ENCODE results near the gene EEF1A2. TPM values are rescaled to one million over a fixed set of nuclear protein-coding genes. Genes with fewer than 3 reads are reported as not detected.

Gene EEF1A2
- total RNA-seq, 1 donor from 2014 or later = 37.6 TPM

- no peaks in the 10 kb centered on the region for H3K4me1 ChIP-seq (ENCODE audit: insufficient read depth, low read length)
- H3K79me2 ChIP-seq (ENCODE audit: insufficient read depth, low read length) = no peaks in the 10 kb centered on the region
Measured at GRCh38 chr20:63467294-63468083, 31.4 kb downstream of the EEF1A2 start.

DNA sequence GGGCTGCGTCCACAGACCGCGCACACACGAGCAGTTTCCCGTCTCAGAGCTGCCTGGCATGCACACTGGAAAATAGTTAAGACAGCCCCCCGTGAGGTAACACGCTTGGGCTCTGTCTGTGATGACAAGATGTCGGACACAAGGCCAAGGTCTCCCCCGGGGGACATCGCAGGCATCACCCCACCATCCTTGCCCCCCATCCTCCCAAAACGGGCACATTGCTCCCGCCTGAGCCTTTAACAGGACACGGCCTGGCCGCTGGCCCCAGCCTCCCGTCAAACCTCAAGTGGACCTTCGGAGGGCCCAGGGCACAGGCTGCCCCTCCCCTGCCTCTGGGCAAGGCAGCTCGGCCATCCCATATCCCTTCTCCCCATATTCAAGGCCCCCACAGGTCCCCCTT, 32.0 kb downstream of the EEF1A2 start:
- FAIRE-seq = no peak
- H2AFZ ChIP-seq (ENCODE audit: low read depth, low read length) = no peak overlapping the region
- no peaks in the 10 kb centered on the region for H3K9me3 ChIP-seq (ENCODE audit: insufficient read depth, low read depth, low read length)
- H3K36me3 Mint-ChIP-seq (ENCODE audit: low read depth, unreplicated experiment) = peaks cover 2% of the 10 kb centered on the region
- H4K20me1 ChIP-seq (ENCODE audit: insufficient read depth, low read length) = no peaks in the 10 kb centered on the region
- no peaks in the 10 kb centered on the region for H3K9me3 Mint-ChIP-seq (ENCODE audit: unreplicated experiment)
- H3K79me2 ChIP-seq (ENCODE audit: insufficient read depth, low read length) = no peaks in the 10 kb centered on the region
- peaks cover 35% of the 10 kb centered on the region for H3K27me3 Mint-ChIP-seq (ENCODE audit: low read depth, unreplicated experiment)
- H3K27ac Mint-ChIP-seq (ENCODE audit: unreplicated experiment) = no peak overlapping the region
- no peak overlapping the region for H3K4me3 ChIP-seq (ENCODE audit: insufficient read depth, low read depth, low read length)
- H3K4me1 Mint-ChIP-seq (ENCODE audit: low read depth, unreplicated experiment) = peaks cover 9% of the 10 kb centered on the region
- no peaks in the 10 kb centered on the region for H3K4me1 ChIP-seq (ENCODE audit: insufficient read depth, low read length)
- no peak overlapping the region for H3K9ac ChIP-seq (ENCODE audit: low read length)
- H3K4me3 Mint-ChIP-seq (ENCODE audit: unreplicated experiment) = no peak overlapping the region
- no peaks in the 10 kb centered on the region for H3K36me3 ChIP-seq (ENCODE audit: insufficient read depth, low read length)
- no peak overlapping the region for H3K27ac ChIP-seq (ENCODE audit: low read depth, low read length)
- H3K27me3 ChIP-seq (ENCODE audit: insufficient read depth, low read length) = peaks cover 25% of the 10 kb centered on the region
- DNase-seq (ENCODE audit: low read depth) = no peak
- H3K4me2 ChIP-seq (ENCODE audit: low read length) = no peak overlapping the region
- TF ChIP-seq EZH2 (IDR thresholded peaks at IDR 0.05; ENCODE audit: insufficient read depth, low read length) = no peak
- no peak for TF ChIP-seq CTCF (IDR thresholded peaks at IDR 0.05; ENCODE audit: insufficient read depth, low read depth, low read length)

More at GRCh38 chr20:63467294-63468083, 31.4 kb downstream of the EEF1A2 start:
- H3K4me2 ChIP-seq (ENCODE audit: low read length) = no peak overlapping the region
- Mint-ChIP-seq H3K9me3 (ENCODE audit: unreplicated experiment) (no peaks in the 10 kb centered on the region), H3K4me3 (ENCODE audit: unreplicated experiment) (no peak overlapping the region), H3K4me1 (ENCODE audit: low read depth, unreplicated experiment) (peaks cover 9% of the 10 kb centered on the region), H3K27ac (ENCODE audit: unreplicated experiment) (no peak overlapping the region), H3K27me3 (ENCODE audit: low read depth, unreplicated experiment) (peaks cover 34% of the 10 kb centered on the region), H3K36me3 (ENCODE audit: low read depth, unreplicated experiment) (peaks cover 2% of the 10 kb centered on the region)
- H2AFZ ChIP-seq (ENCODE audit: low read depth, low read length) = no peak overlapping the region
- H4K20me1 ChIP-seq (ENCODE audit: insufficient read depth, low read length) = no peaks in the 10 kb centered on the region
- H3K9me3 ChIP-seq (ENCODE audit: insufficient read depth, low read depth, low read length) = no peaks in the 10 kb centered on the region
- TF ChIP-seq EZH2 (IDR thresholded peaks at IDR 0.05; ENCODE audit: insufficient read depth, low read length) (no peak), CTCF (IDR thresholded peaks at IDR 0.05; ENCODE audit: insufficient read depth, low read depth, low read length) (no peak)
- peaks cover 24% of the 10 kb centered on the region for H3K27me3 ChIP-seq (ENCODE audit: insufficient read depth, low read length)
- no peak overlapping the region for H3K4me3 ChIP-seq (ENCODE audit: insufficient read depth, low read depth, low read length)
- no peak overlapping the region for H3K27ac ChIP-seq (ENCODE audit: low read depth, low read length)
- no peak overlapping the region for H3K9ac ChIP-seq (ENCODE audit: low read length)
- FAIRE-seq = no peak
- no peak for DNase-seq (ENCODE audit: low read depth)
- H3K36me3 ChIP-seq (ENCODE audit: insufficient read depth, low read length) = no peaks in the 10 kb centered on the region

DNA sequence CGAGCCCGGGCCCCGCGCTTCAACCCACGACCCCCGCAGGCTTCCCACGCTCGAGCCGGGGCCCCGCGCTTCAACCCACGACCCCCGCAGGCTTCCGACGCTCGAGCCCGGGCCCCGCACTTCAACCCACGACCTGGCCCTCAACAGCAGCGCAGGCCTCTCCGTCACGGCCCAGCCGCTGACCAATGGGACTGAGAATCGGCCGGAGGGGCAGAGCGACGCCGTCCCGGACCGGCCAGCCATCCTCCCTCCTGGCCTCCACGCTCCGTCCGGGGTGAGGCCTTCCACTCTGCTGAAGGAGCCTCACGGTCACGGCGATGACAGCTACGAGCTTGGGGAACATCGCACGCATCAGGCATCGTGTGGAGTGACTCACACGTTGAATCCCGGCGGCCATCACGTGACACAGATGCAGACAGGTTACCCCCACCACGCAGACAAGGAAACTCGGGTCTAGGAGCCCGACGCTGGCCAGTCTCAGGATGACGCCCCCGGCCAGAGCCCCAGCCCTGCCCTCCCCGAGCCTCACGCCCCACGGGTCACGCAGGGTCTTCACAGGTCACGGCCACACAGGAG, 32.5 kb downstream of the EEF1A2 start:
- Histone ChIP-seq H3K4me3 (ENCODE audit: insufficient read depth, low read depth, low read length) (no peak overlapping the region), H3K4me1 (ENCODE audit: insufficient read depth, low read length) (no peaks in the 10 kb centered on the region), H3K27me3 (ENCODE audit: insufficient read depth, low read length) (peaks cover 25% of the 10 kb centered on the region), H3K9me3 (ENCODE audit: insufficient read depth, low read depth, low read length) (no peaks in the 10 kb centered on the region), H3K79me2 (ENCODE audit: insufficient read depth, low read length) (no peaks in the 10 kb centered on the region), H3K36me3 (ENCODE audit: insufficient read depth, low read length) (no peaks in the 10 kb centered on the region), H3K27ac (ENCODE audit: low read depth, low read length) (no peak overlapping the region), H4K20me1 (ENCODE audit: insufficient read depth, low read length) (no peaks in the 10 kb centered on the region), H3K4me2 (ENCODE audit: low read length) (no peak overlapping the region), H3K9ac (ENCODE audit: low read length) (no peak overlapping the region), H2AFZ (ENCODE audit: low read depth, low read length) (no peak overlapping the region)
- no peak overlapping the region for H3K4me3 Mint-ChIP-seq (ENCODE audit: unreplicated experiment)
- no peaks in the 10 kb centered on the region for H3K9me3 Mint-ChIP-seq (ENCODE audit: unreplicated experiment)
- H3K27me3 Mint-ChIP-seq (ENCODE audit: low read depth, unreplicated experiment) = peaks cover 36% of the 10 kb centered on the region
- DNase-seq (ENCODE audit: low read depth) = no peak
- H3K36me3 Mint-ChIP-seq (ENCODE audit: low read depth, unreplicated experiment) = peaks cover 2% of the 10 kb centered on the region
- peaks cover 9% of the 10 kb centered on the region for H3K4me1 Mint-ChIP-seq (ENCODE audit: low read depth, unreplicated experiment)
- no peak for FAIRE-seq
- H3K27ac Mint-ChIP-seq (ENCODE audit: unreplicated experiment) = no peak overlapping the region
- TF ChIP-seq CTCF (IDR thresholded peaks at IDR 0.05; ENCODE audit: insufficient read depth, low read depth, low read length) = no peak
- TF ChIP-seq EZH2 (IDR thresholded peaks at IDR 0.05; ENCODE audit: insufficient read depth, low read length) = no peak

Measured in astrocyte (in vitro differentiated cells and primary cell).